ENCODE measurements around the gene CLRN2.

DNA sequence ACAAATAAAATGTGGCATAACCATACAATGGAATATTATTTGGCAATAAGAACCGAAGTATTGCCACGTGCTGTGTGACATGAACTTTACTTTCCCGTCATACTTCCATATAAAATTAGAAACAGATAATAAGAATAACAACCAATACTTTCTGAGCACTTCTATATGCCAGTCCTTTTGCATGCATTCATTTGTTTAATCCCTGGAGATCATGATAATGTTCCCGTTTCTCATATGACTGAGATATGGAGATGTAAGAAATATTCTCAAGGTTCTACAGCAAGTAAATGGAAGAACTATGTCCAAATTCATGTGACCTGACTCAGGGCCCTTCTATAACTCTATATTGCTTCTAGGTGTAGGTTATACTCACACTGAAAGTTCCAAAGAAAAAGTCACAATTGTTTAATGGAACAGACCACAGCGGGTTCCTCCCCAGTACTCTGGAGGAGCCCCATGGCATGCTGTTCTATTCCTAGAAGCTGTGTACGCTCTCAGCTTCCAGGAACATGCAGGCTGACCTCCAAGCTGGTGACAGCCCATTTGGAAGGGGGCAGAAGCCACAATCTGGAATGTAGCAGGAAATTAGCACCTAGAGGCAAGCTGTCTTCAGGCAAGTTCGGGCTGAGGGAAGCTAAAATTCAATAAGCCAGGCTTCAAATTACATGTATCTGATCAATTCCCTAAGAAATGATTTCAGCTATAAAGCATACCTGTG is 34.6 kb upstream of the CLRN2 start:
- TF ChIP-seq CTCF (conservative IDR thresholded peaks at IDR 0.05; ENCODE audit: low read length) (no peak), EZH2phosphoT487 (IDR thresholded peaks at IDR 0.05; ENCODE audit: borderline replicate concordance, low read depth, low read length) (no peak)
